NCI-H748 treated with DMSO at 0.1 percent for 48 hours (cell line): Measurements from ENCODE around the gene AKAP1.

Experiments used
- DNase-seq: peaks from one replicate; lab custom pipeline; 2025; lab: John Stamatoyannopoulos, UW

Gene AKAP1

DNA sequence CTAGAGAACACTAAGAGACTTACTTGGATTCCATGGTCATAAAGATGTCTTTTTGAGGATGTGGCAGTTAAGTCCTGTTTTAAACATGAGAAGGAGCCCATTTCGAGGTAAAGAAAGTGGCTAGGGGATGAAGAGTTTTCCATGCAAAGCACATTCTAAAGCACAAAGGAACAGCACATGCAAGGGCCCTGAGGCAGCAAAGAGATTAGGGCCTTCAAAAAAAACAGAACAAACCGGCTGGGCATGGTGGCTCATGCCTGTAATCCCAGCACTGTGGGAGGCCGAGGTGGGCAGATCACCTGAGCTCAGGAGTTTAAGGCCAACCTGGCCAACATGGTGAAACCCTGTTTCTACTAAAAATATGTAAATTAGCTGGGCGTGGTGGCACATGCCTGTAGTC lies 79.8 kb downstream of the AKAP1 start:
- no peak for DNase-seq

DNA sequence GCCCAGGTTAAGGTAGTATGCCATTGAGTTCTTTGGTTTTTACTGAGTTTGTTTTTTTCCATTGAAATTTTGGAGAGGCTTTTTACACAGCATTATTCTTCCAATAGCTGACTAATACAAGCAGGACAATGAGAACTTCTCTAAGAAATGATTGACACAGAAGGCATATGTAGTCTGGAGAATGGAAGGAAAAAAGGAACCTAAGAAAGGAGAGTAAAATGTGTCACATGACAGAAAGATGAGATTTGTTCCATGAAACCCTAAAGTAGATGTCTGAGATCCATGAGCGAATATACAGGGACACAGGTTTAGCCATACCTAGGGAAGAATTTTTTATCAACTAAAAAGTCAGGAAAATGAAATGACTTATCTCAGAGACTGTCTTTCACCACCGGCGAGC lies 80.7 kb downstream of the AKAP1 start:
- no peak for DNase-seq

DNA sequence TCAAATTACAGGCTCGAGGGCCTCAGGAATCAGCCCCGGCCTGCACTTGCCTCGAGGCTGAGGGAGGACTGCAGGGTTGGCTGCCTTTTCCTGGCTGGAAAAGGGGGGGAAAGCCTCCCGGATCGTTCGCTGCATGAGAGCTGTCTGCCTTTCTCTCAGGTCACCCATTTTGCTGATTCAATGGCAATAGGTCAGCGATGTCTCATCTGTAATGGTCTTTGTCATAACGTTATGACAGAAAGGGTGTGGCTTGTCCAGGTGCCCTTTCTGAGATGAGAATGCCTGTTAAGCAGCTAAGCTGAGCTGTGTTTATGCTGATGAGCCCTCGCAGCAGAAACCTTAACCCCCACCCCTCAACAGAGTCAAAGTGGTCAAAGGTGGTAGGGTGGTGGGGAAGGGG lies 81.8 kb downstream of the AKAP1 start:
- DNase-seq, result no peak

DNA sequence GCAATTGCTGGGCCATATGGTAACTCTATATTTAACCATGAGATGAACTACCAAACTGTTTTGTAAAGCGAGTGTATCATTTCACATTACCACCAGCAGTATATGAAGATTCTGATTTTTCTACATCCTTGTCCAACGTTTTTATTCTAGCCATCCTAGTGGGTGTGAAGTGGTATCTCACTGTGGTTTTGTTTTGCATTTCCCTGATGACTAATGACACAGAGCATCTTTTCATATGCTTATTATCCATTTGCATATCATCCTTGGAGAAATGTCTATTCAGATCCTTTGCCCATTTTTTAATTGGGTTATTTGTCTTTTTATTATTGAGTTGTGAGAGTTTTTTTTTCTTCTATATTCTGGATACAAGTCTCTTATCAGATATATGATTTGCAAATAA lies 83.6 kb downstream of the AKAP1 start:
- no peak for DNase-seq

DNA sequence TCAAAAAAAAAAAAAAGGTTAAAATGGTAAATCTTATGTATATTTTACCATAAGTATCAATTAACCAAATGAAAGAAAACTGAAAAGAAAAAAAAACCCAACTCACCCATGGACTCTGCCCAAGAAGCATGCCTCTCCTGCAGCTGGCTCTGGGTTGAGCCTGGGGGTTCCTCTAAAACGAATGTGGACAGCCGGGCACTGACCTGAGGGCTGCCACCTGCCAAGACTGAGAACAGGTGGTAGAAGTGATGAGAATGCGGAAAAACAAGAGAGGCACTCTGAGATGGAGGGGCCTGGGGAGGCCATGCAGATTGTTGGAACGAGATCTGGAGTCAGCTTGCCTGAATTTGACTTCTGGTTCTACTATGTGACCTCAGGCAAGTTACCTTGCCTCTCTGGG lies 85.8 kb downstream of the AKAP1 start:
- no peak for DNase-seq
